ENCODE data around the gene SGCG.

- TF ChIP-seq CTCF (IDR thresholded peaks at IDR 0.05) (no peak), EP300 (IDR thresholded peaks at IDR 0.05) (no peak)
Measured at GRCh38 chr13:23212671-23213070, 31.9 kb downstream of the SGCG start.

Data from gastroesophageal sphincter (tissue), 3 donors.